ENCODE results near the gene NR2F1.
"Not testable (repeated sequence)": the region's sequence is repeated elsewhere in the genome, so short reads cannot be mapped to it uniquely, and the experiment has no call there.

The NR2F1 gene

DNA sequence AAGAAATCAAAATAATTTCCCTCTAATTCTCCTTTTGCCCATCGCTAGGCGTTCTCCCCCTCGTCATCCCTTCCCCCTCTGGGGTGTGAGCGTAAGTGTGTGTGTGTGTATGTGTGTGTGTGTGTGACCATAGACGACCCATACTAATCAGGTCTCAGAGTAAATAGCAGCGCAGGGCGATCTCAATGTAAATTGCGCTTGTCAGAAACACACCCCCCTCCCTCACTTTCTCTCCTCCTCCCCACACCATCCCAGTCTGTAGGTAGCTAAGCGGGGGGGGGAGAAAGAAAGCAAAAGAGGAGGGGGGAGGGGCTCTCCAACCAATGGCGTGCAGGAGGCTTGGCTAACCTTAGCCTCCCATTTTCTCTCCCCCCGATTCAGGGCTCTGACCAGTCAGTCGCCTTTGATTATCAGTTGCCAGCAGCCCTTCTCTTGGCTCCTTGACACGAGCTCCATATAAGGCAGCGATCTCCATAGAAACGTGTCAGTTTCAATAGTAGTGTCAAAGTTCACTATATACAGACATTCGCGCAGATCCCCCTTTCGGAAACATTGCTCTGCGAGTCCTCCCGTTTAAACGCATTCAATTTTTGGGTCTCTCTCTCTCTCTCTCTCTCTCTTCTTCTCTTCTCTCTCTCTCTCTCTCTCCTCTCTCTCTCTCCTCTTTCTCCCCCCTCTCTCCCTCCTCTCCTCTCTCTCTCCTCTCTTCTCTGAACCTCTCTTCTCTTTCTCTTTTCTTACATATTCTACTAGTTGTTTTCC lies at the start of gene NR2F1:
Gene NR2F1, plus strand, starts transcription at position 546 of the 762 bp plus-strand sequence. CDS start 1,802 bp downstream, outside the sequence.
- DNase-seq, result no peak

DNA sequence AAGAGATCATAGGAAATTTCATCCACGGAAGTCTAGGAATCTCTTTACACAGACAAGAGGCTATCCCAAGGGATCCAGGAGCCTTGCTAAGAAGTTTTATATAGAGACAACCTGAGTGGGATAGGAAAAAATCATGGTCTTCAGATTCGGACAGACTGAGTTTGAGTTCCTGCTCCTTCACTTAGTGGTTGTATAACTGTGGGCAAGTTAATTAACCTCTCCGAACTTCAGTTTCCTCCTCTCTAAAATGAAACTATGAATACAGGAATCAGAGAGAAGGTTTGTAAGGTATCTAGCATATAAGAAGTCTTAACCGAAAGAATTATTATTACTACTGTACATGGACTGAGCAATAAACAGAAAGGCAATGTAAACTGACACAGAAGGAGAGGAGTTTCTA lies 37.1 kb upstream of the NR2F1 start:
- no peak for DNase-seq

DNA sequence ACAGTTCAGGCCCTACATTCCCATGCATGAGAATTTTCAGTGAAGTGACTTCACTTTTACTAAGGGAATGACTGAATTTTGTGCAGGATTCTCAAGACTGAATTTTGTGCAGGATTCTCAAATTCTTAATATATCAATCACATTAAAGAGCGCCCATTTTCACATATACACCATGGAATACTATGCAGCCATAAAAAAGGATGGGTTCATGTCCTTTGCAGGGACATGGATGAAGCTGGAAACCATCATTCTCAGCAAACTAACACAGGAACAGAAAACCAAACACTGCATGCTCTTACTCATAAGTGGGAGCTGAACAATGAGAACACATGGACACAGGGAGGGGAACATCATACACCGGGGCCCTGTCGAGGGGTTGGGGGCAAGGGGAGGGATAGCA lies 33.4 kb upstream of the NR2F1 start:
- DNase-seq, result not testable (repeated sequence)

DNA sequence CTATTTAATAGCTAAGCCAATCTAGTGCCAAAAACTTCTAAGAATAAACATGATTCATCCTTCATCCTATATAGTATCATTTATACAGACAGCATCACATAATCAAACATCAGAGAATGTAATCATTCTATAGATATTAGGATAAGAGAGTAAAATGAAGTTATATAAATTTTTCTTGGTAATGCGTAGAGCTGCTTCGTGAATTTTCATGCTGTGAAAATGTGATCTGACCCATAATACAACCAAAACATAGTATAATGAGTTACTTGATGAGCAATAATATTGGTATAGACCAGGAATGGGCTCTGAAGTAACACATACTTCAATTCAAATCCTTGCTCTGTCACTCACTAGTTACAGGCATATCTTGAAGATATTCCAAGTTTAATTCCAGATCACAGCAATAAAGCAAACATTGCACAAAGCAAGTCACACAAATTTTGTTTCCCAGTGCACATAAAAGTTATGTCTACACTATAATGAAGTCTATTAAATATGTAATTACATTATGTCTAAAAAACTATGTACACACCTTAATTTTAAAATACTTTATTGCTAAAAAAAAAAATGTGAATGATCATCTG lies 25.9 kb upstream of the NR2F1 start:
- no peak for DNase-seq

DNA sequence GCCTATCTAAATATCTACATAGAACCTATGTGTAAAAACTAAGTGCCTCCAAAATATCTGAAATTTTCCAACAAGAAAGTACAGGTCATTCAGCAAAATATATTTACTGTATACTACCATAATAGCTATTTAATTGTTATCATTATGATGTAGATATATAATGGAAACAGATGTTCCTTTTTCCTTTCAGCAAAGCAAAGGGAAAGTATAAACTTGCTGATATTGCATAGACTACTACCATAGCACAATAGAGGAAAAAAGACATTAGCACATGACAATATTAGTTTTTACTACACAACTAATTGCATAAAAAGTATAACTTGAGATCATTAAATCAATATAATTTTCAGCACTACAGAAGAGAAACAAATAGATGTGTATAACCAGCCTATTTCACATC lies 16.9 kb upstream of the NR2F1 start:
- no peak for DNase-seq

DNA sequence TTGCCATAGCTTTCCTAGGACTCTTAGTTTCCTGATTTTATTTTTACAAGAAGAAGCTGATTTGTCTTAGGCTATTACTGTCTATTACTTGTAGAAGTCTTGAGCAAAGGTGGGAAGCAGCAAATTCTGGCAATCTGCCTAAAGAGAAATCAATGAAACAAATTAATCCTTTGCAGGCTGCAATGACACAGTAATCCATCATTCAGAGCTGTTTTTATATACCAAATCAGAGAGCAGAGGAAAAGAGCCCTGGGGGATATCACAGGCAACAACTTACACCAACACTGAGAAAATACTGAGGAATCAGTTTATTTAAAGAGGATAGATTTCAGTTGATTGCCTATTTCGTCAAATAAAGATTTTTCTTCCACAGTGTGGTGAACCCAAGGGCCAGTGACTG lies 15.6 kb upstream of the NR2F1 start:
- no peak for DNase-seq

DNA sequence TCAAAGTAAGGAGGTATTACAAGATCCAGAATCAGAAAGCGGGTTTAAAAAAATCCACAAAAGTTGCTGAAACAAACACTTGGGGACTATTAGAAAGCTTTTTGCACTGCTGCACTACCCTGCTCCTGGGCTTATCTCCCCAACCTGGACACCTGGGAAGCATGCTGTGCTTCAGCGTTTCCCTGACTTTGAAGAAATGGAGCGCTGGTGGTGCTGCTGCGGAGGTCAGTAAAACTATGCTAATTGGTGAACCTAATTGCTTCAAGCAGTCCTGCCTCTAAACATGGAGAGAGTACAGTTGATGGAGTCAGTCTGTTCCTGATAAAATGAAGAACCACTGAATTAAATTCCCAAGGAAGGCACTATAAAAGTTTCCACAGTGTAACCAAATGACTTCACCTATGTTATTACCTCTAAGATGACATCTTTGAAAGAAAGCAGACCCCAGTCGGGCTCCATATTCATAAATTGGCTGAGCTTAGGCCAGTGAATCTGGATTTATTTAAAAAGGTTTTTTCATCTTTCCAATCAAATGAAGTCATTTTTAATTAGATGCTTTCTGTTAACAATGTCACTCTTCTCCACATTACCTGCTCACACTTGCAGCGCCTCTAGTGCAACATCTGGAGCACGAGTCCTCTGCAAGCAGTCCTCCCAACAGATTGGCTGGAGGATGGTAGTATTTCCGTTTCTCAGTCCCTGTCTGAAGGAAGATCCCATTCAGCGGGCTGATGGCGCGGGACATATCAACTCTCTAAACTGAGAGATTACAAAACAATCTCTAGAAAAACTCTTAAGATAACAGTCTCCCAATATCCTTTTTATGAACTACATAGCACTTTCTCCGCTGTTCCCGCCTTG lies 13.5 kb upstream of the NR2F1 start:
- no peak for DNase-seq

DNA sequence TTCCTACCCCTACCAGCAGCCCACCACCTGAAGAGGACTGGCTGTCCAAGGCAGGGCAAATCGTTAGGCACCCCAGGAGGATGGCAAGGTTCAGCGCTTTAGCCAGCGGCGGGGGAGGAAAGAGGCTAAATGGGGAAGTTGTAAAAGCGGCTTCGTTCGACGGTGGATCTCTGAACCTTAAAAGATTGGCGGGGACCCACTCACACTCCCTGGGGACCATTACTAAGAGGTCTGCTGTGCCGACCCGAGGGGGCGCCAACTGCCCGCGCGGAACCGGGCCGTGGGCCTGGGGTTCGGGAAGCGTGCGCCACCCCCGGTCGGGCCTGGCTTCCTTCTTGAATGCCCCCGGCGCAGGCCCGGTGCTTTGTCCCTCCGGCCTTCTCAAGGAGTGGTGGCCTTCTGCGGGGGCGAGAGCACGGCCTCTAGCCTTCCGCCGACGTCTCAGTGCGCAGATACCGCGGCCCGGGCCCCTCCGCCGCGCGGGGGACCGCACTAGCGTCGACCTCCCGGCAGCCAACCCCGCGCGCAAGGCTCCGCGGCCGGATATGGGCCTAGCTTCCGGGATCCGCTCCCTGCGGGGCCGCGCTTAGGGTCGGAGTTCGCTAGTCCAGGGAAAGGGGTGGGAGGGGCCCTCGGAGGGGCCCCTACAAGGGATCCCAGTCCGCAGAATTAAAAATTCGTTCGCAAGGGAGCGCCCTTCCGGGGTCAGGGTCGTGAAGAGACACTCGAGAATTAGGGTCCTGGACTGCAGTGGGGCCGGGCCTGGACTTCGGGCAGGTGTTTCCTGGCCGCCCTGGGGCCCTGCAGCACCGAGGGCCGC lies 12.5 kb upstream of the NR2F1 start:
- no peak for DNase-seq

DNA sequence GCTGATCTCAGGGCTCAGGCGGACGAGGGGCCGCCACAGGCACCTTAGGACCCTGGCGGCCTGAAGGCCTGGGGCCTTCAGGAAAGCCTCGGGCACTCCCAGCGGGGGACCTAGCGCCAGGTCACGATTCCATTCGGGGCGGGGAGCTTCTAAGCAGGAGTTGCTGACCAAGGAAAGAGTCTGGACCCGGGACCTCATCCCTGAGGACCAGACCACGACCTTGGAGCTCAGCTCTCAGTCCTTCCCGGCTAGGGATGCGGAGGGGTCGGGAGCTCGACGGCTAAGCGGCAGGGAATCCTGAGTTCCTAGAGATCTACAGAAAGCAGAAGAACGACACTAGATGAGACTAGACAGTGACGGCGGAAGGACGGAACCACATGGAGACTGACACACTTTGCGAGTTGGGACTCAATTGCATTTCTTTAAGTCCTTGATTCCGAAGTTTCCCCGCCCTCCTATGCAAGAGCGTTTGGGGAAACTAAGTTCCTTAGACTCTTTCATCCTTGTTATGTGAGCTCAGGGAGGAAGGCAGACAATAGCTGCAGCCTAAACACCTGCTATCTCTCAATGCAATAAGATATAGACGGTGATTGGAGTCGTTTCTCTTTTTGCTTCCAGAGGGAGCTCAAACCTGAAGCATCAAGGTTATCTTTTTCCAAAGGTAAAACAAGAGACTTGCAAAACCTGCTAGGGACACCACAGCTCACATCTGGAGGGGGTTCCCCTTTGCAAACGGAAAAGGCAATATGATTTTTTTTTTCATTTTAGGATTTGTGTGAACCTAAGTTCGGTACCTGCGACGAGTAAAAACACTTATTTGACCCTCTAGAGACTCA lies 11.7 kb upstream of the NR2F1 start:
- no peak for DNase-seq

DNA sequence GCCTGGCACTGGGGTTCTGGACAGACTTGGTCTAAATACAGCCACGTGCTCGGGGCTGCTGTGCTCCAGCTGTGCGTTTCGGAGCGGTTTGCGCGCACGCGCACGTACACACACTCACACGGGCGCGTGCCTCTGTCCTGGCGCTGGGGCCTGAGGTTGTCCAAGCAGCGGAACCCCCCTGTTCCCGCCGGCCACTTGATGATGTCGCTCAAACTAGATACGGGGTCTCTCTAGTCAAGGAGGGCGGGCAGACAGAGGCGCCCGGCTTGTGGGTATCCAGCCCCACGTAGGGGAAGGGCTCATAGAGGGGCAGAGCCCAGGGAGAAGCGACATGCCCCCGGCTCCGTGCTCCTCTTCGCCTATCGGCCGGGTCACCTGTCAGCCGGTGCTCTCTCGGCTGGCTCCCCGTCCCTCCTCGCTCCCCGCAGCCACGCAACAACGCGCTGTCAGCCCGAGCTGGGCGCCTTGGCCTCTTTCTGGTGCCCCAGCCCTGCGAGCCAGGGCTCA lies 10.9 kb upstream of the NR2F1 start:
- no peak for DNase-seq

DNA sequence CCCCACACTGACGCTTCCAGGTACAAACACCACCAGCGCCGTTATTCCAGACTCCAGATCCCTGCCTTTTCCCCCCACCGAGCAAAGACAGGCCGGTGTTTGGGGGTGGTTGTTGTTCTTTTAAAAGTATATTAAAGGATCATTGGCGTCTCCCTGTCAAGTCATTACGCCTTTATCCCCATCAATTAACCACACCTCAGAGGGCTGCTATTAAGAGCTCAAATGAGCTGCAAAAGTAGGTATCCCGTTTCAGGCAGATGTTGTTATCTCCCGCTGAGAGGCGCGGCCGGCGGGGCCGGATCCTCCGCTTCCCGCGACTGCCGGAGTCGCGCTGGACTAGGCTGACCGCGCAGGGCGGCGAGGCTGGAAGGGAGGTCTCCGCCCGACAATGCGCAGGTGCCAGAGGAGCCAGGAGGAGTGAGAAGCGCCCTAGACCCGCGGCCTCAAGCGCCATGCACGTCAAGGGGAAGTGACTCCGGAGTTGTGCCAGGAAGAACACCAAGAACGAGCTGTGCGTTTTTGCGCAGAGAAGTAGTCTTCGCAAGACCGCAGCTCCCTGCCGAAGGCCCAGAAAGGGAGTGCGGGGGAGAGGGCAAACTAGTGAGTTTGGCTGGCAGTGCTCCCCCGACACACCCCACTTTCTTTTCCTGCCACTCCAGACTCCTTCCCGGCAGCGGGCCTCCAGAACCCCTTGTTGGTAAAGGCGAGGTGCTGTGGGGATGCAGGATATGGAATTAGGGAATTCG lies 10.2 kb upstream of the NR2F1 start:
- DNase-seq, result no peak

DNA sequence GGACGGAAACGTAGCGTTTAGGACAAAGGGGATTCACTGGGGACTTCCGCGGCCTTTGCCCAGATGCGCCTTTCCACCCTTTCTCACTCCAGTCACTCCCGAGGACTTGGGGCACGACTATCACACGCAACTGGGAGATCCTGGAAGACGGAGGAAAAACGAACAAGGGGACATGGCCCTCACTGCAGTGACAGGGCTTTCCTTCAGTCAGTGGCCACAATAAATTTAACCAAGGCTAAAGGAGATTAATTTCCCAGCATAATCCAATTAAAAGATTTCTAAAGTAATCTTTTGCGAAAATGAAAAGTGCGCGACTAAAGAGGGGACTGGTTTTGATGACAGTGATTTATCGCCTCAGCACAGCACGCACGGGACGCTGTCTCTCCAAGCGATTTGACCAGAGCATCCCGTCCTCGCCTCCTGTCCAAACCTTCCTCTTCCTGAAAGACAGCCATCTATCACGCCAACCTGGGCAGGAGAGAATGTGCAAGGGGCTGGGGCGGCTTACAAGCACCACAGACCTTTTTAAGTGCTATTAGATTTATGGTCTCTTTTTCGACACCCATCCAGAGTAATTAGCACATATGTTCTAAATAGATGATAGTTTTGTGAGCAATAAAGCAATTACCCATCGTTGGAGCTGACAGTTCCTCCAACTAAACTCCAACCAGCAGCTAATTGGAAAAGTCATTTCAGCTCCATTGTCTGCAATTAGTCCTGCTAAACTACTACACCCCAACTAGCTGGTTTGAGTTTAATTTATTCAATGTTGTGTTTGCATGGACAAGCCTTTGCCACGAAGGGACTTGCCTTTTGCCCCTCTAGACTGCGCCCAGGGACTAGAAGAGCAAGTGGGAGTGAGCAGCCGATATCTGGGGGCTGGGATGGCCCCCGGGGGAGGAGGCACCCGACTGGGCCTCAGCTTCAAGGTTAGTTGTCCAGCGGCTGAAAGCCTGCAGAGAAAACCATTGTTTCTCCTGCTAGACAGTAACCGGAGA lies 9.4 kb upstream of the NR2F1 start:
- no peak for DNase-seq

DNA sequence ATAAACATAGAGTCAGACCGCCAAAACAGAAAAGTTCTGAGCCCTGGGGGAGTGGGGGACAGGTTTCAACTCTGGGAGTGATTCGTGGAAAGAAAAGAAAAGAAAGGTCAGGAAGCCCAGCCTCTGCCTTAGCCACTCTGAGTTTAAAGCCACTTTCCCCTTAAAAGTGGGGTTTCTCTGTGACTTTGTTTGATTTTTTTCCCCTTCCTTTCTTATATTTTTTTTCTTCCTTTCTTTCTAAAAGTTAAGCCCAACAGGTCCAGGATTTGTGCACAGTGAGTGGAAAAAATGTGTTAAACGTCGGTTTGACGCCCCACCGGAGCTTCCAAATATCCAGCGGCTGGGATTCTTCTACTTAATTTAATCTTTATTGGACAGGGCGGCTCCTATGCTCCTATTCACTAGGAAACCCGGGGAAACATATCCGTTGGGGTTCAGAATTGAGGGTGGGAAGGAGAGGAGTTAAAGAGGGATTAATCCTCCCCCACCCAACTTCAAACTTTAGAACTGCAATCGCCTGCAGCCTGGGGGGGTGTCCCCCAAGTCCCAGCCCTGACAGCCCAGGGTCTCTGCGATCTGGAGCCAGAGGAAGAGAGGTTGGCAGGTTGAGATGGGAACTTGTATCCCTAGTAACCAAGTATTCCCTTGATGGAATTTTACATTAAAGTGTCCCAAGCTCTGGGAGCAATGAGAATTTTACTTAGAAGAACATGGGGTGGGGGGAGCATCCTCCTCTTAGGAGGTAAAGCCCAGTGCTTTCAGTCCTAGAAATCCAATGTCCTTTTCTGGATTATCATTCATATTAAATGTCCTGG lies 8.3 kb upstream of the NR2F1 start:
- DNase-seq, result no peak

DNA sequence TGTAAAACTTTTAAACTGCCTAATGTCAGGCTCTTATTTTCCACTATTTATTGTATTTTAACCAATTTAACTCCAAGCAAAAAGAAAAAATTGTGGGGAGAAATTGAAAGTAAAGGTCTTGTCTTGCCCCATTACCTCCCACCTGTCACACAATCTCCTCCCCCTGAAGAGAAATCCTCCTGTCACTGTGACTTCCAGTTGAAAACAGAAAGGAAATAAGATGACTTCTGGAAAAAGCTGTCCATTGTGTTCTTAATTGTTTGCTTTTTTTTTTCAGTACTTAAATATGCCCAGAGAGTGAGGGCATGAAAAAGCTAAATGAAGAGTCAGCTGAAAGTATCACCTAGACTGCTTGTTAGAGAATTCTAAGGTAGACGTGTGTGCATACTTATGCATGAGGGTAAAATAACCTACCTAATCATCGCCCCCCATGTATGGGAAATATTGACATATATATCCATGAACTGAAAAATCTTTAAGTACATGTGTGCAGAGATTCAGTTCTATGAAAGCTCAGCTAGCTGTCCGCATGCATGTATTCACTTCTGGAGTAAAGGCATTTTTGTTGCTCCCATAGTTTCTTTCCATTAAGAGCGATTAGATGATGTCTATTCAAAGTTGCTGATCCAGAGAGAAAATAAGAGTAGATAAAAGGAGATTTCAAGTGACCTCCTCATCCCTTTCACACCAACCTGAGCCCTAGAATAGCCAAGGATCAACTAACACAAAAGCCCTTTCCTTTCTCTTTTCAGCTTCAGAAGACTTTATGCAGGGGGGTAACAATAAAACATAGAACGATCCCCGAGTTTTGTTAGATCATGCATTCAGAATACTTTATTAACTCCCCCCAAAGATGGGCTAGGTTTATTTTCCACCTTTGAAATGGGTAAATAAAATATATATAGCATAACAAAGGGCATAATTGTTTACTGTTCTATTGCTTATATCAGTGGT lies 7.3 kb upstream of the NR2F1 start:
- no peak for DNase-seq

DNA sequence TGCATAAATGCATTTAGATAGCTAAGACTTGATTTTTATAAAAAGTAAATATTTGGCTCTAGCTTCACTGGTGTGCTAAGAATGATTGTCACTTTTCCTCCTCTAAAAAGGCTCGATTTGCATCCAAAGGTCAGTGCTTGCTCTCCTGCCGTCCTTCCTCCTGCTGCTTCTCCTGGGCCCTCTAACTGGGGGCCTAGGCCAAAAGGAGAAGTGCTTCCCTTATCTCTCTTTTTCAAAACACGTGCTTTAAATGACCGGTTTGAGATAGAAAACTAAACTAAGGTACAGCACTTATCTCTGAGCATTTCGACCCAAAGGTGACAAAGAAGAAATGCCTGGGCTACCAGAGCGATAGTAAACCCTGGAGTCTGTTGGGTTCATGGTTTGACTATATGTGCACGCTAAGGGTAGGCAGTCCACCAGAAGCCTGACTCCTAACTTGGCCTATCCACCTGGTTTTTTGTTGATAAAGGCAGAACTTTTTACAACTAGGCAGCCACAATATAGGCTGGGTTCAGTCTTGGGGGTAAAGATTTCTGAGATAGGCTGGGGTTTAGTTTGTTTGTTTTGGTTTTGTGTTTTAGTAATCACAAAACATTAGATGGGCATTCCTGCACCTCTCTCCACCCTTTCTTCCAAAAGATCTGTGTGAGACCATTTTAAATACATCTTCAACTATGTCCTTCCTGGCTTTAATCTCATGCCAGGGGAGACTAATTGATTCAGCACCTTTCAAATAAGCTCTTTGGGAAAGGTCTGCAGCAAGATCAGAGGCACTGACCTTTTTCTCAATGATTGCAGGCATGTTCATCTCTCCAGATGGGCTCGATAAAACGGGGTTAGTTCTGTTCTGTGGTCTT lies 5.8 kb upstream of the NR2F1 start:
- DNase-seq, result no peak
